Sciatic nerve (tissue), 2 donors: ENCODE results near the gene SCFD1. TPM values are rescaled to one million over a fixed set of nuclear protein-coding genes. Genes with fewer than 3 reads are reported as not detected.

ENCODE experiments used
- ATAC-seq: fragments of 200-7000 bp; cut with Tn5 transposase; one replicate; pipeline ENCODE4 v1.9.1; 2020; ENCODE audit warnings: mild to moderate bottlenecking, moderate library complexity
- DNase-seq: peaks from one replicate; pipeline ENCODE4 v3.0.0-alpha.2; 2020; ENCODE audit warnings: low spot score
- intact Hi-C: fragments of 100-400 bp; cut with DNase I; formaldehyde crosslinking; loops from one replicate; pipeline ENCODE4 v1.14.2; 2022
- total RNA-seq: library from RNA; stranded (reverse); fragmentation: NEBNext Ultra II Directional; extraction: Animal tissue kit (Norgen Biotek cat#: 25700); gene quantifications from one replicate; pipeline ENCODE4 v1.2.1, GENCODE V29; 2021
- donor health status: DM: no; HTN: no; CAD: no.
- donor health status: DM: no; HTN: no; CAD: no.

The SCFD1 gene
- total RNA-seq, 1 donor from 2014 or later: 91.0 TPM

DNA sequence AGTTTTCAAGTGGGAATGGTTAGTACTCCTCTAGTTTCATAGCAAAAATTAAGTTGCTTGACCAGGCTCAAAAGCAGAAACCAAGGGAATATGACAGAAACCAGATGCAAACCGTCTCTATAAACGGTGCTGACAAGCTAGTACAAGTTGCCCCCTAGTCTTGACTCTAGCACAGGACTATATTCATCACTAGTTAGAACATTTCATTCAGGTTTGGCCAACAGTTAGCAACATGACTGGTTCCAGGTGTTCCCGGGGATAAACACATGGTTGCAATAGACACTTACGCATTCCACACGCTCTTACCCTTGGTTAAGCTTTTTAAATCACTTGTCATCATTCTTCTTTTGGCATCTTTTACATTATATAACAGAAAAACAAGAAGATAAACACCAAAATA is 103.6 kb downstream of the SCFD1 start:
- intact Hi-C loops: no loop called here
- DNase-seq (no peak), ATAC-seq (no peak)

DNA sequence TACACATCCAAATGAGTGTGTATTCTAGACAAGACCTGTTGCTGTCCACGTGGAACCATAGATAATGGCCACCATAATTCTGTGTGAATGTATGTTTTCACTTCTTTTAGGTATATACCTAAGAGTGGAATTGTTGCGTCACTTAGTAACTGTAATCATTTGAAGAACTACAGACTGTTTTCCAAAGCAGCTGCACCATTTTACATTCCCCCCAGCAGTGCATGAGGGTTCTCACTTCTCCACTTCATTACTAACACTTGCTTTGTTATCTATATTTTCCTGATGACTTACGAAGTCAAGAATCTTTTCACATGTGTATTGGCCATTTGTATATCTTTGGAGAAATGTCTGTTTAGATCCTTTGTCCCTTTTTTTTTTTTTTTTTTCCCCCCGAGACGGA is 106.4 kb downstream of the SCFD1 start:
- ATAC-seq (no peak), DNase-seq (no peak)
- intact Hi-C loops: no loop called here

DNA sequence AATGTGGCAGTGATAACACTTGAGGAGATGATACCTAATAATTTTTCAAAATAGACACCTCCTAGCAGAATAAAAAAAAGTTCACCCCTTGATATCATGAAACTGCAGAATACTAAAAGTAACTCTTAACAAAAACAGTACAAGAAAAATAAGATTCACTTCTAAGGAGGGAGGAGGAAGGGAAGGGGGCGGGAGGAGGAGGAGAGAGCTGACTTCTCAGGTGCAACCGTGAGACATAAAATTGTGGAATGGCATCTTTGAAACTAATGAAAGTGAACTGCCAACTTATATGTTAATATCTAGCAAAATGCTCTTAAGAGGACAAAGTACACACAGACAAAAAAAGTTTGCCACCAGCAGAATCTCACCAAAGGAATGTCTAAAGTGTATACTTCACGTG is 115.8 kb downstream of the SCFD1 start:
- DNase-seq: no peak
- intact Hi-C loops: no loop called here

DNA sequence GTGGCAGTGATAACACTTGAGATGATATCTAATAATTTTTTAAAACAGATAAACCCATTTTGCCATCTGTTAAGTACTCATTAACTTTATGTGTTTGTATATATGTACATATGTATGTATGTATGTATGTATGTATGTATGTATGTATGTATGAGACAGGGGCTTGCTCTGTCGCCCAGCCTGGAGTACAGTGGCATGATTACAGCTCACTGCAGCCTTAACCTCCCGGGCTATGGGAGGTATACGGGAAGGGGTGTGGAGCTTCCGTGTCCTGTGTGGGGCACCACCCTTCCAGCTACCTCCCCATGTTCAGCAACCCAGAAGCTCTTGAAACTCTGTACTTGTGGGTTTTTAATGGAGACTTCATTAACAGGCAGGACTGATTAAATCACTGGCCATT is 116.9 kb downstream of the SCFD1 start:
- intact Hi-C loops: no loop called here
- ATAC-seq (no peak), DNase-seq (no peak)

More for the DNA sequence above, 115.8 kb downstream of the SCFD1 start:
- no peak for ATAC-seq

DNA sequence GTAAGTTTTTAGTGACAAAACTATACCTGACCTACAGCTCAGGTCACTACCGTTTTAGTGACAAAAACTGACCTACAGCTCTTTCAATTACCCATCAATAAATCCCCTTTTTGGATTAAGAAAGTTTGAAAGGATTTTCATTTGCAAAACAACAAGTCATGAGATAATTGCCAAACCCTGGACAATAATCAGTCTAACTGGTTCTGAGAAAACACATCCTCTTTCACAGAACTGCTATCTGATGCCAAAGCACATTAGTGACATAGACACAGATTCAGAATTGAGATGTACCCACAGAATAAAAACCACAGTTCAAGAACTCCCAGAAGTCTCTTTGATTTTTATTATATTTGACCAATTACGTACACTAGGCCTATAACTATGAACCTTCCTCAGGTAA is 126.2 kb downstream of the SCFD1 start:
- ATAC-seq (no peak), DNase-seq (no peak)
- intact Hi-C loops: no loop called here

DNA sequence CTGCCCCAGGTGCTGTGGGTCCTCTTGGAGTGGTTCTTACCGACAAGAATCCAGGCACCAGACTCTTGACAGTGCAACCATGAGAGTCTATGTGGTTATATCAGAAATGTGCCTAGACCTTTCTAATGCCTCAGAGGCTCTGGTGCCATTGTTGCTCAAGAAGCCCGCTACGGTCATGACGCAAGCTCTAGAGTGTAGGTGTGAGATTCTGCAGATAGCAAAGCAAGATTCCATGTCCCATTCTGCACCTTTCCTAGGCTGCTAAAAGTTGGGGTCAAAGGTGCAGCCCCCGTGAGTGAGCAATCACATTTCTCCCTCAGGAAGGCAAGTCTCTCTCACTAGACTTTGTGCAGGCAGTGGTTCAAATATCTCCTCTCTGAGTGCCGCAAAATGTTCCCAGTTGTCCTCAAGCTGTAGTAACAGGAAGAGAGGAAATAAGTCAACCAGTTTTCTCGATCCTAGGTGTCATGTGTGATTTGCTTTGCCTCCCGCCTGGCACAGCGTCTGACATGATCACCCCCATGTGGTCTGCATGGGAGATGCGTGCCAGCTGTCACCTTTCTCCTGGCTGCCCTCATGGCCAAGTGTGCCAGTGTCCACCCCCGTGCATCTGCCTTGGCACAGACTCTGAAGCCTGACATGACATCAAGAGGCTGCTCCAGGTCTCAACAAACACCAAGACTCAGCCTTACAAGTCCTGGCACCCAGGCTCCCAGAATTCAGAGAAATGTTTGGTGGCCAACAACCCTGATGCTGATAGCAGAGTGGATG is 129.7 kb downstream of the SCFD1 start:
- no peak for ATAC-seq
- DNase-seq: no peak
- intact Hi-C loops: no loop called here

DNA sequence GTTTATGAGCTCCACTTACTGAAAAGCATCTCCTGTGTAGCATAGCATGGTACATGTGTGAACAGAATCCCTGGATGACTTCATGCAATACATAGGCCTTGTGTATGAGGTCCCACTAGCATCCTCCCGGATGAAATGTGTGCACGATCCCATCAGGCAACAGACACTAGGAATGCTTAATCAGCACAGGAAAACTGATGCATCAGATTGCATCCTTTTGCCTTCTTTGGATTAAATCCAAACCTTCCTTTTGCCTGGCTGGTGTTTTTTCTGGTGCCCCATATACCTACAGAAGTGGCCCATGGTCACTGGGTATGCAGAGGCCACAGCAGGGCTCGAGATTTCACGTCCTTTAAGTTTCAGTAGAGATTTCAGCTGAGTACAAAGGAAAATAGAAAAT is 131.3 kb downstream of the SCFD1 start:
- DNase-seq (no peak), ATAC-seq (no peak)
- intact Hi-C loops: no loop called here

DNA sequence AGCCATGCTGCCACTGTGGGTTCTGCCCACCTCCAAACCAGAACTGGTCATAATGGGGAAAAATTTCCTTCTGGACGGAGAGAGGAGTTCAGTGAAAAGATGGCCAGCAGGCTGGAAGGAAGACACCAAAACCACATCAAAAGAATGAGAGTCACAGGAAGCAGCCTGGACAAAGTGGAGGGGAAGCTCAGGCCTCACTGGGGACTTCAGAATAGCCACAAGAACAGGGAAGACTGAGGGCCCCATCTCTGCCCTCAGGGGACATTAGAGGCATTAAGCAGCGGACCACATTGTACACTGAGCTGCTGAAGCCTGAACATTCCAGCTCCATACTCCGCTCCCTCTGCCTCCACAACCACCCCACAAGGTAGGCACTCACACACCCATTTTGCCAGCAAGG is 132.7 kb downstream of the SCFD1 start:
- ATAC-seq: no peak
- intact Hi-C loops: no loop called here
- no peak for DNase-seq

DNA sequence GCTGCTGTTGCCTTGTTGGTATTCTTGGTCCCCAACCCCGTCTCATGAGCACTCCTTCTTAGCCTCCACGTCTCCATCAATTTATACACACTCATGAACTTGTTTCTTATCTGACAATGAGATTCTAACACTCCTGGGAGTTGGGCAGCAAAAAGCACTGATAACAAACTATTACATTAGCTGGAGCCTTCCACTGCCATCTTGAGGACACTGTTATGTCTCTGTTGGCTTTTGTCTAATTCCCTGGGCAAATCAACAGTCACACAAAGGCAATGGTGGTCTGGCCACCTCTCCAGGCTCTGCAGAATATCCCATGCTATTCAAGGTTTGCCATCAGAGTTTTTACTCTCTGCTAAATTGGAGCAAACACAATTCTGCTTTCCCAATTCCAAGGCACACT is 134.5 kb downstream of the SCFD1 start:
- DNase-seq: no peak
- intact Hi-C loops: no loop called here
- ATAC-seq: no peak

DNA sequence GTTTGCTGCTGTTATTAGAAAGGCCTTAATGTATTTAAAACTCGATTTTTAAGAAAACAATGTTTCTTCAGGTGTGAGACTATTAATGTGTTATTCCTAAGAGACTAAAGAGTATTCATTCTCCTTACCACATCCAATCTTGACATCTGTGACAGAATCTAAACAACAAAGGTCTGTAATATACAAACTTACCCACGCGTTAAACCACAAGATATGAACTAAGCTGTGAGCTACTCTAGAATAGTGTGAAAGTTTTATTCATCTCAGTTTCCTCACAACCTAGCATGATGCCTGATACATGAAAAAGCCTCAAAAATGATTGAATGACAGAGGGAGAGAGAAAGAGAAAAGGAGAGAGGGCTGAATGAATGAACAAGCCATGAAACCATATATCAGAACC is 135.0 kb downstream of the SCFD1 start:
- intact Hi-C loops: no loop called here
- DNase-seq (no peak), ATAC-seq (no peak)

DNA sequence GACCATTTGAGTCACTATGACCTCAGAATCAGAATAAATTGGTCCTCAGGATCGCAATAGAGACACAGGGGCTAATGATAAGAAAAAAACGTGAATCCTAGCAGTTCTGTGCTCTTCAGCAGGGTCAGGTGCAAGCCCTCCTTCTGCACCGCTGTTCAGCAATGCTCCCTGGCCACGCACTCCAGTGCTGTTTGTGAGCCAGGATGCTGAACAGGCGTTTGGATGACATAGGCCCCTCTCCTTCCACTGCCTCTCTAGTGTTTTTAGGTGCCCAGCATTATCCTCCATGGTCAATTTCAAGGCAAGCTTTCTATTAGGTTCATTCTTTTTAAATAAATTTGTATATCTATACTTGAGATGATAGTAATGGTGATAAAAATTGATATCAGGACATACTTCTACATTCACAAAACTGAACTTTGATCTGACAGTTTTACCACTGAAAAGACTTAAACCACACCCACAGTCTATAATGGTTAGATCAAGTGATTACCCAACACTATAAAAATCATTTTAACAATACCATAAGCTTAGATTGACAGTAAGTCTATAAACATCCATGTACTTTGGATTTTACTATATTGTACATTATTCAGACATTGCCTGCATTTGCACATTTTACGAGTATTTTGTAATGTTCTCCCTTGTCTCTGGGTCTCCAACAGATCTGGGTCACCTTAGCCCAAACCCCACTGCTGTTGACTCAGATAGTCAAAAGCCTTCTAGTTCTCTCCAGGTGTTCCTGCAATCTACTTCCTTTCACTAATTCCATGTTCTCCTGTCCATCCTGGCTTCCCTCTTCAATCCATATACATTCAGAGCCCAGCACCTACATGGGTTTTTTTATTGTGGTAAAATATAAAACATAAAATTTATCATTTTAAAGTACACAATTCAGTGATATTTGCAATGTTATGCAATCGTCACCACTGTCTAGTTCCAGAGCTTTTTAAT is 137.3 kb downstream of the SCFD1 start:
- no peak for ATAC-seq
- intact Hi-C loops: no loop called here

DNA sequence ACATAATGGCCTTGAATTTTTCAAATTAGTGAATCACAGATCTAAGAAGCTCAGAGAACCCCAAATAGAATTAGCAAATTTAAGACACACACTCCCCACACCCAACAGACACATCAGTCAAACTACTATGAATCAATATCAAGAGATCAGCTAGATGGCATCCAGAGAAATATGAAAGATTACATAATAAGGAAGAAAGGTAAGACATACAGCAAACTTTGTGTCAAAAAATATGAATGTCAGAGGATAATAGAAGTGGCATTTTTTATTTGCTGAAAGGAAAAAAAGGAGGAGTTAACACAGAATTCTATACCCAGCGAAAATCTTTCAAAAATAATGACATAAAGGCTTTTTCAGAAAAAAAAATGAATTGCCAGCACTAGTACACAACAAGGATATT is 141.8 kb downstream of the SCFD1 start:
- no peak for ATAC-seq
- intact Hi-C loops: no loop called here

More for the DNA sequence above, 137.3 kb downstream of the SCFD1 start:
- DNase-seq: no peak

DNA sequence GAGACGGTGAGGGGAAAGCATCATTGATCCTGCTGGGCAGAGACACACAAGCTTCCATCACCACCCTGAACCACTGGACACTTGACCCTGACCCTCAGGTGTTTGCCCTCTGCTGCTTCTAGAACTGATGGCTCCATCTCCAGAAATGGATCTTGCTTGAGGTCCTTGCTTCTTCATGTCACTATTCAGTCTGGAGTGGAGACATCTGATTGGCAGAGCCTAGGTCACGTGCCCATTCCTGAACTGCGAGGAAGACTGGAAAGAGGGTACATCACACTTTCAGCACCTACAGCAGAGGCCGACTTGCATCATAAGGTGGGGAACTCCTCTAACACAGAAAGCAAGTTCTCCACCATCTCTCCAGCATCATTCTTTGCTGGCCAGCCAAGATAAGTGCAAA is 145.5 kb downstream of the SCFD1 start:
- ATAC-seq (no peak), DNase-seq (no peak)
- intact Hi-C loops: no loop called here

More for the DNA sequence above, 141.8 kb downstream of the SCFD1 start:
- no peak for DNase-seq

DNA sequence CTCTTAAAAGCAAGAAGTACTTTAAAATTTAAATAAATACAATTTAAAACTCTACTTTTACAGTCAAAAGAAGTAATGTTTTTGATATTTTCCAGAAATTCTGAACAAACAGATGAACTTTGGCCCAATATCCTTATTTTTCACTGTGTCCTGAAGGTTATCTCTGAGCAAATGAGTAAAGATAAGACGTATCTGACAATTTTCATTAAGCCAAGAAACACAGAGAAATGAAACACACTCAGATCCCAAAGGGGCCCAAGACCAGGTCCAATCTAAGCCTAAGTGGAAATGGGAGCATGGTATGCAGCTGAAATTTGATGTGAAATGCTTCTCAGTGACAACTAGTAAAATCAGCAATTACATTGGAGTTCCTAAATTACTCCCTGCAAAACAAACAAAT is 146.7 kb downstream of the SCFD1 start:
- intact Hi-C loops: no loop called here
- ATAC-seq: no peak
- no peak for DNase-seq

DNA sequence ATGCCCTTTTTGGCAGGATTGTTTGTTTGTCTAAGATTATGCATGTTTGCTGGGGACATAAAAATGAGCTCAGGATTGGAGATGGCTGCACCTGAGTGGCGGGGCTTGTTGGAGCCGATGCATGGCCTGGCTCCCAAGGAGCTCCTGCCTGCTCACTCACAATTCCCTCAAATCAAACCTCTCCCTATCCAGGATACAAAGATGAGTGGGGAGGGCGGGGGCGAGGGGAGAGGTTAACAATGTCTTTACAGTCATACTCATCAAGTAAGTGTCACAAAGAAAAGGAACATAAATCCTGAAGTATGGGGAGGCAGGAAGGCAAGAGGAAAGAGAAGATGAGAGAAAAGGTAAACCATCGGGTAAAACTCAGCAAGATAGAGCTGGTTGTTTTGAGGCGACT is 148.3 kb downstream of the SCFD1 start:
- intact Hi-C loops: no loop called here
- DNase-seq: no peak
- no peak for ATAC-seq

DNA sequence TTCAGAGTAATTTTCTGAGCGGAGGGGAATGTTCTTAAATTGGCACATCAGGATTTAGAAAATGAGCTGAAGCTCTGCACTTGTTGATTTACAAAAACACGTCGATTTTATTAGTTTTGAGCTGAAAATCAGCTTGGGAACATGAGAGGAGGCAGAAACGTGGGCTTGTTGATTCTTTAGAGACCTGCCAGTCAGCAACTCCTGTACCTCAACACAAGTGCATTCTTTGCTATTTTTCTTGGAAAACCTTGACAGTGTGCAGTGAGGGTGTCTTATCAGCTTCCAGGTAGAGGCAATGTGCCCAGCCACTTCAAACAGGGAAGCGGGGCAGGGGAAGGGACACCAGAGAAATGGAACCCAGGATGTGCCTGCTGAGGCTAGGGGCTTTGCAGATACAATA is 149.5 kb downstream of the SCFD1 start:
- ATAC-seq: no peak
- intact Hi-C loops: no loop called here
- no peak for DNase-seq

DNA sequence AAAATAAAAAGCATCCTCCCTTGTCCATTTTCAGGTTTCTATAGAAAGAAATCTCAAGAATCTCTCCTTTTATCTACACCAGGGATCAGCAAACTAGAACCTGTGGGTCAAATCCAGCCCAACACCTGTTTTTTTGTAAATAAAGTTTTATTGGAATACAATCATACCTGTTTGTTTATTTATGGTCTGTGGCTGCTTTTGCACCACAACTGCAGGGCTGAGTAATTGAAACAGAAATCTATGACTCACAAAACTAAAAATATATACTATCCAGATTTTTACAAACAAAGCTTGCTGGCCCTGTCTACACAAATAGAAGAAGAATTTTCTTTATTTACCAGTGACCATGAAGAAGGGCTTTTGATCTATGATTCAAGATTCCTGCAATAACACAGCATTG is 157.1 kb downstream of the SCFD1 start:
- ATAC-seq: no peak
- intact Hi-C loops: no loop called here

More for the DNA sequence above, 157.1 kb downstream of the SCFD1 start:
- no peak for DNase-seq
